Activated naive CD8-positive, alpha-beta T cell treated with anti-CD3 and anti-CD28 coated beads for 36 hours (primary cell): ENCODE measurements around the gene TUBA1B. TPM values are rescaled to one million over a fixed set of nuclear protein-coding genes. Genes with fewer than 3 reads are reported as not detected.

Source experiments
- DNase-seq: peaks from one replicate; pipeline ENCODE4 v3.0.0; 2021
- H3K27ac Mint-ChIP-seq: one replicate; pipeline ENCODE4 v1.8.0; 2022; ENCODE audit warnings: mild to moderate bottlenecking, moderate library complexity, mixed read lengths
- H3K27me3 Mint-ChIP-seq: one replicate; pipeline ENCODE4 v1.8.0; 2022; ENCODE audit warnings: mild to moderate bottlenecking, mixed read lengths
- H3K36me3 Mint-ChIP-seq: one replicate; pipeline ENCODE4 v1.8.0; 2021; ENCODE audit warnings: mild to moderate bottlenecking, mixed read lengths
- H3K4me1 Mint-ChIP-seq: one replicate; pipeline ENCODE4 v1.8.0; 2021; ENCODE audit warnings: mixed read lengths
- H3K4me3 Mint-ChIP-seq: one replicate; pipeline ENCODE4 v1.8.0; 2022; ENCODE audit warnings: mild to moderate bottlenecking, moderate library complexity, mixed read lengths
- H3K9me3 Mint-ChIP-seq: one replicate; pipeline ENCODE4 v1.8.0; 2022; ENCODE audit warnings: mixed read lengths
- total RNA-seq, 2 experiments: library from RNA; stranded (reverse); gene quantifications; one replicate each; pipeline ENCODE4 v1.2.3, GENCODE V29; 2021

TUBA1B gene
- total RNA-seq, 2 experiments from 2014 or later: 2,350 to 2,390 TPM

DNA sequence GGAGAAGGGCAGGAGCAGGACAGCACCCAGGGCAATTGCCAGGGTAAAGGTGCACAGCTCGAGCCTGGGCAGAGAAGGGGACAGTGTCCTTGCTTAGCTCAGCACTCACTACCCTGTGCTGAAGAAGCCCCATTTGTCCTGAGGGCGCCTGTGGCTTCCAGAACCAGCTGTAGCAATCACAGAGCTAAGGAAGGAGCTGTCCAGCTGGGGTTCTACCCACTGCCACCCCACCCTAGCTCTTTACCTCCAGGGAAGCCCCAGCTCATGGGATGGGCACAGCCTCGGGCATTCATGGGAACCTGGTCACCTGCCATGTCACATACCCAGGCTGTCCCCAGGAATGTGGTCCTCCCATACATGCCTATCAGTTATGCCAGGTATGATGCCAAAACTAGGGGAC is 26.4 kb downstream of the TUBA1B start:
- Mint-ChIP-seq H3K27me3 (no peaks in the 10 kb centered on the region), H3K36me3 (no peaks in the 10 kb centered on the region)

DNA sequence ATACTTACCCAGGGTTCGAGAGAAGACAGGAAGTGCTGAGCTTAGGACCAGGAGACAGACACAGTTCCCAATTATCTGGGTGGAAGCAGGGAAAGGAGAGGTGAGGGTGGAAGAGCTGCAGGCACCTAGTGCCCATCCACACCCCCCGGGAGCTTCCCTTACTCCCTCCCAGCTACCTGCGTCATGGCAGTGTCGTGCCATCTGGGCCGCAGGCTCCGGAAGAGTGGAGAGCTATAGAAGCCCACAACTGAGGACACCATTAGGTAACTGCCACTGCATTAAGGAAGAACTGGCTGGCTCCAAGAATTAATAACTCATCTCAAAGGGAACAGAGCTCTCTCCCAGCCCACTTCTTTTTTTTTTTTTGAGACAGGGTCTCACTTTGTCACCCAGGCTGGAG is 30.8 kb downstream of the TUBA1B start:
- Mint-ChIP-seq H3K36me3 (no peaks in the 10 kb centered on the region), H3K27me3 (peaks cover 2% of the 10 kb centered on the region), H3K4me1 (no peaks in the 10 kb centered on the region), H3K4me3 (no peak overlapping the region), H3K9me3 (no peaks in the 10 kb centered on the region), H3K27ac (no peak overlapping the region)
- DNase-seq: no peak

More for the DNA sequence above, 26.4 kb downstream of the TUBA1B start:
- Mint-ChIP-seq H3K27ac (no peak overlapping the region), H3K4me3 (no peak overlapping the region), H3K4me1 (peaks cover 22% of the 10 kb centered on the region), H3K9me3 (no peaks in the 10 kb centered on the region)
- DNase-seq: no peak

DNA sequence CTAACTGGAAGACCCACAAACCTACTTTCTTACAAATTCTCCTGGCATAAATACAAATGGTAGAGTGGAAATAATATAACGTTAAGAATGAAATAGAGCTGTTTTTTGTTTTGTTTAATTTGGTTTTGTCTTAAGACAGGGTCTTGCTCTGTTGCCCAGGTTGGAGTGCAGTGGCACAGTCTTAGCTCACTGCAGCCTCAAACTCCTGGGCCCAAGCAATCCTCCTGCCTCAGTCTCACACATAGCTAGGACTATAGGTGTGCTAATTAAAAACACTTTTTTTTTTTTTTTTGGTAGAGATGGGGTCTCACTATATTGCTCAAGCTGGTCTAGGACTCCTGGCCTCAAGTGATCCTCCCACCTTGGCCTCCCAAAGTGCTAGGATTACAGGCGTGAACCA is 32.5 kb downstream of the TUBA1B start:
- H3K9me3 Mint-ChIP-seq: no peaks in the 10 kb centered on the region
- H3K27ac Mint-ChIP-seq: no peak overlapping the region
- DNase-seq: no peak
- H3K36me3 Mint-ChIP-seq: no peaks in the 10 kb centered on the region
- H3K4me3 Mint-ChIP-seq: no peak overlapping the region
- peaks cover 7% of the 10 kb centered on the region for H3K4me1 Mint-ChIP-seq
- H3K27me3 Mint-ChIP-seq: peaks cover 17% of the 10 kb centered on the region

DNA sequence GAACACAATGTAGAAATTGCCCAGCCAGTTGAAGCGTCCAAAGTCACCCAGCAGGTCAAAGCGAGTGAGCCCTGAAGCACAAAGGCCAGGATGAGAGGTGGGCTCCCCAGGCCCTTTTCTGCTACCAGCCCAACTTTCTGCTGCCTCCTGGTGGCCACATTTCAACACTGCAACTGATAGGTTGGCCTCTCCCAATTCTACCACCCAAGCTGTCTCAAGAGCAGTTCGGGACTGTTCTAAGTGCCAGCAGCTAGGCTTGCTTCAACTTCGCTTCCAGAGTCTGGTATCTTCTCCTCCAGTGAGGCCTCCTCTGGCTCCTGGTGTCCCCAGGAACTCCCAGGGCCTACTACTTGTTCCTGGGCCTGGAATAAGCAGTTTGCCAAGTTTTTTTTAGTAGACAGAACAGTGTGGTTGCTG is 33.2 kb downstream of the TUBA1B start:
- peaks cover 24% of the 10 kb centered on the region for H3K27me3 Mint-ChIP-seq
- no peaks in the 10 kb centered on the region for H3K9me3 Mint-ChIP-seq
- H3K4me1 Mint-ChIP-seq: peaks cover 9% of the 10 kb centered on the region
- H3K36me3 Mint-ChIP-seq: no peaks in the 10 kb centered on the region
- H3K4me3 Mint-ChIP-seq: no peak overlapping the region
- peak; percentile 62 for DNase-seq
- H3K27ac Mint-ChIP-seq: no peak overlapping the region

DNA sequence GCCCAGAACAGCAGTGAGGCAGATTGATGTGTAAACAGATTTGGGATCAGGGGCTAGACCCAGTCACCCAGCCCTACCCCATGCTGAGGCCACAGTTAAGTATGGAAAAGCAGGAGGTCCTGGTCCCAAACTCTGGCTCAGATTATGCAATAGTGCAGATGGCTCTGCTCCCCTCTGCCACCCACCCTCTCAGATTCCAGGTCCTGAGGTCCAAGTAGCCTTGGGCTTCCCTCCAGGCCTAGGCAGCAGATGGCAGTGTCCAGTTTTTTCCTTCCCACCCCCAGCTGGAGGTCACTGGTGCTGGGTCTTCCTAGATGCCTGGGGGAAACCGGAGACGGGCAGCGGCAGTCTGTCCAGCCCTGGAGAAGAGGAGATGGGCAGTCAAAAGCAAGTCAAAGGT is 33.8 kb downstream of the TUBA1B start:
- Mint-ChIP-seq H3K27ac (no peak overlapping the region), H3K4me3 (no peak overlapping the region), H3K9me3 (no peaks in the 10 kb centered on the region), H3K27me3 (peaks cover 31% of the 10 kb centered on the region), H3K4me1 (peaks cover 12% of the 10 kb centered on the region), H3K36me3 (no peaks in the 10 kb centered on the region)
- DNase-seq: no peak

DNA sequence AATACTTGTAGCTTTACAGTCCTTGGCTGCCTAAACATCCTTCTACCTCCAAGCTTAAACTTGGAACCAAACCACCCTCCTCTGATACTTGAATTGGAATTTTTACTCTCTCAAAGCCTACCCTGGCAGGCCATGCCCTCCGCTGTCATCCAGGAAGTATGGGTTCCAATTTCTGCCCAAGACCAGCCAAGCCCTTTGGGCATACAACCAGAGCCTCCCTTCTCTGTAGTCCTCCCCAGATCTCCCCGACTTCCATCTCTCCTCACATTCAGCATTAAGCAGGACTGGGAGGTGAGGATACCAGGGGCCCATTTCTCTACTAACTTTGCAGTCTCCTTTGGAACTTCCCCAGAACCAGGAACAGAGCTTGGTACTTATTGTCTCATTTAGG is 36.2 kb downstream of the TUBA1B start:
- no peaks in the 10 kb centered on the region for H3K36me3 Mint-ChIP-seq
- peaks cover 32% of the 10 kb centered on the region for H3K4me1 Mint-ChIP-seq
- no peak overlapping the region for H3K27ac Mint-ChIP-seq
- DNase-seq: no peak
- no peak overlapping the region for H3K4me3 Mint-ChIP-seq
- H3K27me3 Mint-ChIP-seq: peaks cover 53% of the 10 kb centered on the region
- no peaks in the 10 kb centered on the region for H3K9me3 Mint-ChIP-seq

DNA sequence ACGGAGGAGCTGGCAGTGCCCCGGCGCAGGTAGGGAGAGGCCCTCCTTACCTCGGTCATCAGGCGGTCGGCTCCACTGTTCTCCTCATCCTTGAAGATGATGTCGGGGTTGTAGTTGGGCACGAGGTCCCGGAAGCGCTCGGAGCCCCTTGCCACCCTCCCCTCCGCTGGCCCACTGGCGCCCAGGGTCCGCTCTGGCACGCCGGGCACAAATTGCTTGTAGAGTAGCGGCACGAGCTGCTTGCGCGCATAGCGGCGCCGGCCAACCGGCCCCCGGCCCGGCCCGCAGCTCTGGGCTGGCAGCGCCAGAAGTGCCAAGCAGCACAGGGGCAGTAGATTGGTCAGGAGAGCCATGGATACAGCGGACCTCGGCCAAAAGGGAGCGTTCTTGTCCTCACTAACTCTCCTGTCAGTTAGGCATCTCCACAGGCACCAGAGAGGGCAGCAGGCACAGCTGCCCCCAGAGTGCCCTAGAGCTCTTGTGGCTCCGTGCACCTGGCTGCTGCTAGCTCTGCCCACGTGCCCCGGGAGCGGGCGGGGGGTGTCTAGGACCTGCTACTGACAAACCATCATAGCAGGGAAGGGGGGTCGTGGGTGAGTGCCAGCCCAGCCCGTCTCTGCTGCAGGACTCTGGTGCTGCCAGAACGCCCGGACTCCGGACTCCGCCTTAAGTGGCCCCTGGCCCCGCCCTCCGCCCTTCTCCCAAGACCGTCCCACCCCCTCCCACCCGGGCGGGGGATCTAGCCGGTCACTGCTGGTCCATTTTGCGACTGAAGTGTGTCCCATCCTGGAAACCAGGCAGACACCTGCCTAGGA is 36.8 kb downstream of the TUBA1B start, which contains the start of gene DHH:
TSS of gene DHH (minus strand) at position 642 of the 815 bp plus-strand sequence. CDS start at position 353, 289 bp downstream.
- Mint-ChIP-seq H3K36me3 (no peaks in the 10 kb centered on the region), H3K4me1 (peaks cover 36% of the 10 kb centered on the region), H3K27me3 (peaks cover 58% of the 10 kb centered on the region), H3K27ac (no peak within 1 kb of the TSS), H3K4me3 (peak within 1 kb of the TSS; percentile 22), H3K9me3 (no peaks in the 10 kb centered on the region)
- DNase-seq: no peak

DNA sequence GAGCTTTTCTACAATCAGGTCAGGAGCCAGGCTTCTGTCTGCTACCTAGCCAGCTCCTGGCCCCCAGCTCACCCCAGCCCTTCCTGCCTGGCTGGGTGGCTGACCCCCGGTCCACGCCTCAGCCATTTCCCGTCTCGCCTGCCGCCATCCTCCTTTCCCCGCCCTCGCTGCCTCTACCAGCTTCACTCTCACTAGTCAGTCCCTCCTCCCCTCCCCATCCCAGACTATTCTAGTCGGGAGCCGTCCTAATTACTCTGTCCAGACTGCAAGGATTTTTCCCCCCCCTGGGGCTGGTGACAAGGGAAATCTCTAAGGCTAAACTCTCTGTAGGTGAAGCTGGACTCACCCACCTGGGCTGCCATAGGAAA is 37.4 kb downstream of the TUBA1B start:
- no peaks in the 10 kb centered on the region for H3K36me3 Mint-ChIP-seq
- H3K27ac Mint-ChIP-seq: no peak overlapping the region
- H3K4me1 Mint-ChIP-seq: peaks cover 36% of the 10 kb centered on the region
- H3K4me3 Mint-ChIP-seq: peak overlapping the region; percentile 22
- H3K27me3 Mint-ChIP-seq: peaks cover 64% of the 10 kb centered on the region
- no peak for DNase-seq
- no peaks in the 10 kb centered on the region for H3K9me3 Mint-ChIP-seq

DNA sequence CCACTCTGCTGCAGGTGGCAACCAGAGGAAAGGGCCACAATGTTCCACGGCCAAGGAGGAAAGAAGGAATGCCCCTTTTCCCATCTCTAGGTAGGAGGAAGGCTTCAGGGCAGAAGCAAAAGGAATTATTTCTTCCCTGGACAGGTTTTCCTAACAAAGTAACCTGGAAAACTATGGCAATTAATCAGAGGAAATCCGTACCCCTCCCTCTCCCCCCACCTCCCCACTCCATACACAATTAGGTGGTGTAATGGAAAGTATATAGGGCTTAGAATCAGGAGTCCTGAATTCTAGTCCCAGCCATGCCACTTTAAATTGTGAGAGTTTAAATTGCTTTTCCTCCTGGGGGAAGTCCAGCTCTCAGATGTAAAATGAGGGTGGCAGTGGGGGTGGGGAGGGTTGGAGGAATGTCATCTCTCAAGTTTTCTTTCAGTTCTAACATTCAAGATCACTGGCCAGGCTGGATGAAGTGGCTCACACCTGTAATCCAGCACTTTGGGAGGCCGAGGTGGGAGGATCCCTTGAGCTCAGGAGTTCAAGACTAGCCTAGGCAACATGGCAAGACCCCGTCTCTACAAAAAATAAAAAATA is 38.3 kb downstream of the TUBA1B start:
- Mint-ChIP-seq H3K36me3 (no peaks in the 10 kb centered on the region), H3K27ac (no peak overlapping the region), H3K9me3 (no peaks in the 10 kb centered on the region), H3K27me3 (peaks cover 72% of the 10 kb centered on the region), H3K4me1 (peaks cover 45% of the 10 kb centered on the region), H3K4me3 (no peak overlapping the region)
- no peak for DNase-seq

DNA sequence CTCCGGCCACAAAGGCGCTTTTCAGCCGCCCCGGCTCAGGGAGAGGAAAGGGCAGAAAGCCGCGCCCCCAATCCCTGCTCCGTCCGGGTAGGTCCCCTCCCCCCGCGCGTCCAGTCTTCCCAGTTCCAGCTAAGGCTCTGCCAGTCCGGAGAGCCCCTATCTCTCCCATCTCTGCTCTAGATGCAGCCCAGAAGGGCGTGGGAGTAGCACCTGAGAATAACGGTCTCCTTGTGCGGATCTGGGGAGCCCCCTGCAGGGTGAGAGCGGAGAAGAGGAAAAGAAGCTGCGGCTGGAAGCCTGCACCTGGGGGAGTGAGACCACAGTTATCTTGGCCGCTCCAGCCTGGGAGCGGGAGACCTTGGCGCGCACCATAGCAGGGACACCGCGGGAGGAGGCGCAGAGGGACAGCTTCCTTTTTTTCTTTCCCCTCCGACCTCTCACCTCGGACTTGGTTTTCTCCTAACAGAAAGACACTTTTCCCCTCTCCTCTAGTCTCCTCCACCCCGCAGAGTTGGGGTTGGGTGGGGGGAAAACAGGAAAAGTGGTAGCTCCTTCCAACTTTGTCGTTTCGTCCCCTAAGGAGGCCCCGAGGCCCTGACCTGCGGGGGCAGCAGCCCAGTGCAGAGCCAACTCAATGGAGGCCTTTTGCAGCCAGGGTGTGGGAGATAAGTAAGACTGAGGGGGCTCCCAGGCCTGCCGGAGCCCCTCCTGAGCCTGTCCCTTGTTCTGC is 38.9 kb downstream of the TUBA1B start:
- H3K4me3 Mint-ChIP-seq: peak overlapping the region; percentile 23
- DNase-seq: peak; percentile 71
- H3K27me3 Mint-ChIP-seq: peaks cover 72% of the 10 kb centered on the region
- no peaks in the 10 kb centered on the region for H3K9me3 Mint-ChIP-seq
- peaks cover 48% of the 10 kb centered on the region for H3K4me1 Mint-ChIP-seq
- no peak overlapping the region for H3K27ac Mint-ChIP-seq
- H3K36me3 Mint-ChIP-seq: no peaks in the 10 kb centered on the region

DNA sequence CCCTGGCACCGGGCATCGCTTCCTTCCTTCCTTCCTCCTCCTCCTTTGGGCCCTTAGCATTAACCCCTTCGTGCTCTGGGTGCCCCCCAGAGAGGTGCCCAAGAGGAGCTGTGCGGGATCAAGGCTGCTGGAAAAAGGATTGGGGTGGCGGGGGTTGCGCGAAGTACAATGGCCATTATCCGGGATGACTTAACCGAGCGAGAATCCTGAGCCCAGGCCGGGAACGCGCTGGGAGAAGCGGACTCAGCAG is 39.4 kb downstream of the TUBA1B start:
- Mint-ChIP-seq H3K9me3 (no peaks in the 10 kb centered on the region), H3K4me3 (peak overlapping the region; percentile 23), H3K36me3 (no peaks in the 10 kb centered on the region), H3K27me3 (peaks cover 72% of the 10 kb centered on the region), H3K27ac (no peak overlapping the region), H3K4me1 (peaks cover 50% of the 10 kb centered on the region)
- no peak for DNase-seq

DNA sequence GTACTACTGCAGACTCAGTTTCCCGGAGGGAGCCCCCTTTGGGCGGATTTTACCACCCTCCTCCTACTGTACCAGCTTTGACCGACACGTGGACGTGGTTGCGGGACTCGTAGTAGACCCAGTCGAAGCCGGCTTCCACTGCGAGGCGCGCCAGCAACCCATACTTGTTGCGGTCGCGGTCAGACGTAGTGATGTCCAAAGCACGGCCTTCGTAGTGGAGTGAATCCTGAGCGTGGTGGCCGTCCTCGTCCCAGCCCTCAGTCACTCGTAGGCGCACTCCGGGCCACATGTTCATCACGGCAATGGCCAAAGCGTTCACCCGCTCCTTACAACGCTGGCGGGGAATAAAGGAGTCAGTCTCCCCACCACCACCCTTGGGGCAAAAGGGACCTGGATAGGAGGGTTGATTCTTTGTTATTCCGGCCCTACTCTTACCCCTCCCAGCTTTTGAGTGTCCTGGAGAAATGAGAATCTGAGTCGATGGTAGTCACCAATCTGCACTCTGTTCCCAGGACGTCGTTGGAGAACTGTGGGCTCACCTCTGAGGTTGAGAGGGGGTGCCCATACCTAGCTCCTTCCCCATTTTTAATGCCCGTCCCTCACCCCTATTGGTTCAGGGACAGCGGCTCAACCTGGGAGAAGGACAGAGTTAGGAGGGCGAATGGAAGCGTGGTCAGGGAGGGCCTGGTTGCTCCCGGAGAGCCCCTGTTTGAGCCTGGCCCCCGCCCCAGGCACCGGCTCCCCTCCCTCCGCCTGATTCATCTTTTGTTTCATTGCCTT is 39.9 kb downstream of the TUBA1B start:
- H3K27ac Mint-ChIP-seq: no peak overlapping the region
- no peaks in the 10 kb centered on the region for H3K36me3 Mint-ChIP-seq
- H3K4me1 Mint-ChIP-seq: peaks cover 50% of the 10 kb centered on the region
- no peak overlapping the region for H3K4me3 Mint-ChIP-seq
- H3K27me3 Mint-ChIP-seq: peaks cover 72% of the 10 kb centered on the region
- no peak for DNase-seq
- no peaks in the 10 kb centered on the region for H3K9me3 Mint-ChIP-seq

DNA sequence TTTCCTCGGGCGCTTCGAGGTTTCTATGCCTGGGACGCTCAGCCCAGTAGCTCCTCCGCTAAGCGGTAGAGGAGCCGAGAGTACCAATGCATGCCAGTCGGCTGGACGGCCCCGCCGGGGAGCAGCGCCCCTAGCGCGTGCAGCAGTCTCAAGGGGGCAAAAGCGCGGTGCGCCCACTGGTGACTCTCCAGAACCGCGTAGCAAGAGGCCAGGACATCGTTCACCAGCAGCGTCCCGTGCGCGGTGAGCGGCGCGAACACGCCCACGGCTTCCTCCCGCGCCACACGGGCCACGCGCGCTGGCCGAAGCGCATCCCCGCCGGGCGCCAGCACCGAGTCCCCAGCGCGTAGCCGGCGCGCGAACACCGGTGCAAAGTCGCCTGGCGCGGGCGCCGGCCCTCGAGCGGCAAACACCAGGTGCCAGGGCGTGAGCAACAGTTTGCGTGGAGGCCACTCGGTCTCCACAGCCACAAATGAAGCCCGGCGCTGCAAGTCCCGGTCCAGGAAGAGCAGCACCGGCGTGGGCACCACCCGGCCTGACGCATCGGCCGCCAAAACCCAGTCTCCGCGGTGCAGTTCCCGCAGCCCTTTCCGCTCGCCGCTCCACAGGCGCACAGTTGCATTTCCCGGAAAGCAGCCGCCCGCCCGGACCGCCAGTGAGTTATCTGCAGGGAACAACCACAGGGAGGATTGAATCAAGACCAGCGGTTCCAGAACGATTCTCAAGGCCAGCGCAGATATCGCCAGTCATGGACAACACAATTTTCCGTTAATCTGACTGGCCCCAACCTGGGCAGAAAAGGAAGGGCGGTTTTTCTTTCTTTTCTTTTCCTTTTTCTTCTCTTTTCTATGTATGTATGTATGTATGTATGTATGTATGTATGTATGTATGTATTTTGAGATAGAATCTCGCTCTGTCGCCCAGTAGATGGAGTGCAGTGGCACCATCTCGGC is 41.1 kb downstream of the TUBA1B start:
- peak; percentile 50 for DNase-seq
- Mint-ChIP-seq H3K36me3 (no peaks in the 10 kb centered on the region), H3K4me3 (peak overlapping the region; percentile 66), H3K27ac (no peak overlapping the region), H3K9me3 (no peaks in the 10 kb centered on the region), H3K27me3 (peaks cover 67% of the 10 kb centered on the region), H3K4me1 (peaks cover 50% of the 10 kb centered on the region)

DNA sequence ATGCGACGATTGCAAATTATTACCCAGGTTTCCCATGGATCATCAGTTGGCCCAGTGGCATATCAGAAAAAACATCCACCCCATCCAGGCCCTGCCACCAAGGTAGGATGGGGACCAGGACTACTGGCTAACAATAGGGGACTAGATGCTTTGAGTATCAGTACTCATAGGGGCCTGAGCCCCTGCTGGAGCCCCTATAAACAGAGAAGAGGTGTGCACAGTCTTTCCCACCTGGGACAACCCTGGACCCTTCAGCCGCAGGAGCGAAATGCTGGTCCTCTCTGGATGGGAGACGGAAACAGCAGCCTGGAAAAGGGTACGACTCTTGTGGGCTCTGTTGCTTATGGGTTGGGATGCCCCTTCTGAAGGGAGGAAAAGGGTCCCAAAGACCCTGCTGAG is 42.3 kb downstream of the TUBA1B start:
- Mint-ChIP-seq H3K36me3 (no peaks in the 10 kb centered on the region), H3K9me3 (no peaks in the 10 kb centered on the region), H3K27ac (no peak overlapping the region), H3K4me3 (no peak overlapping the region), H3K4me1 (peaks cover 45% of the 10 kb centered on the region), H3K27me3 (peaks cover 57% of the 10 kb centered on the region)
- no peak for DNase-seq
